Measurements from ENCODE around the gene GSG1L. TPM values are rescaled to one million over a fixed set of nuclear protein-coding genes. Genes with fewer than 3 reads are reported as not detected.

Gene GSG1L
- polyA plus RNA-seq, 3 donors = 0.10 to 0.11 TPM; not detected in 1

DNA sequence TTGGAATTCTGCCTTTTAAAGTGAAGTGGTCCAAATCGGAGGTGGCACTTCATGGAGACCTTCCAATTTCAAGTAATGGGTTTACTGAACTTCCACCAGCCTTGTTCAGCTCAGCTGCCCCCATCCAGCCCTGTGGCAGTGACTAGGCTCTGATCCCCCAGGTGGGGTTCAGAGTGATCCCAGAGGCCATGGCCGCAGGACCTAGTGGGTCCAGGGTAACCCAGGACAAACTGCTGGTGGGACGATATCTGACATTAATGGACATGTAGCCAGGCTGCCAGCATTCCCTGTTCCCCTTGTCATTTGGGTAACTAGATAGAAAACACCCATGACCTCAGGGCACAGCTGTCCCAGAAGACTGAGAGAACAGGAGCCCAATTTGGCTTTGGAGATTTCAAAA, 209.9 kb downstream of the GSG1L start:
- 61 to 75% (median 72%) methylated on average over 3 of the region's 3 CpGs for WGBS, 3 donors
- no peak overlapping the region for H3K27ac ChIP-seq (ENCODE audit: low read depth, low read length)

DNA sequence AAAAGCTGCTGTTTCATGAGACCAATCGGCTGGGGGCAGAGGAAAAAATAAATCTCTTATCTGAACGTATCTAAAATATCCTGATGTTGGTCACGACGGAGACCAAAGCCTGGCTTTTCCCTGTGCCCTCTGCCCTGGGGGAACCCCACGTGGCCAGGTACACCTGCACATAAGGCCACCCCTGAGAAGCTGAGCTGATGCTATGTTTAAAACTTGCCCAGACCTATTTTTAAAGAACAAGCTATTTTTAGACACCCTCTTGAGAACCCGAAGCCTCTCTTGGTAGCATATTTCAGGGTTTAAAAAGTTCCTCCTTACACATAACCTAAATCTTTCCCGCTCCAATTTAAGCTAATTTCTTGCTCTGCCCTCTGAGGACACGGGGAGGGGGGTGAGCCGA, 210.4 kb downstream of the GSG1L start:
- WGBS, 3 donors = 35 to 55% (median 41%) methylated on average over 9 of the region's 9 CpGs
- no peak overlapping the region for H3K27ac ChIP-seq (ENCODE audit: low read depth, low read length)

DNA sequence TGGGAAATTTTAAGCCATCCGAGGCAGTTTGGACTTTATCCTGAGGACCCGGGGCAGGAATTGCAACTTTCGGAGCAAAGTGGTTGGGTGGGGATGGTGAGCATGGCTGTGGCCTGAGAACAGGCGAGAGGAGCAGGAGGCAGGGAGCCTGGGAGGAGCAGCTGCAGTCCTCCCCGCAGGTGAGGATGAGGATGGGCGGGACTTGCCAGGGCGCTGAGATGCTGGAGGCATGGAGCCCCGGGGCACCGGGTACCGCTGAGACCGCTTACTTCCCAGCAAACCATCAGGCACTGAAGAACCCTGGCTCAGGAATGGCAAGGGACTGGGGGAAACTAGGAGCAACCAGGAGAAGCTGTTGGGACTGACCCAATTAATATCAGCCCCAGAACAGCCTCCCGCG, 210.8 kb downstream of the GSG1L start:
- 57 to 67% (median 67%) methylated on average over 13 of the region's 13 CpGs for WGBS, 3 donors
- H3K27ac ChIP-seq (ENCODE audit: low read depth, low read length) = no peak overlapping the region

DNA sequence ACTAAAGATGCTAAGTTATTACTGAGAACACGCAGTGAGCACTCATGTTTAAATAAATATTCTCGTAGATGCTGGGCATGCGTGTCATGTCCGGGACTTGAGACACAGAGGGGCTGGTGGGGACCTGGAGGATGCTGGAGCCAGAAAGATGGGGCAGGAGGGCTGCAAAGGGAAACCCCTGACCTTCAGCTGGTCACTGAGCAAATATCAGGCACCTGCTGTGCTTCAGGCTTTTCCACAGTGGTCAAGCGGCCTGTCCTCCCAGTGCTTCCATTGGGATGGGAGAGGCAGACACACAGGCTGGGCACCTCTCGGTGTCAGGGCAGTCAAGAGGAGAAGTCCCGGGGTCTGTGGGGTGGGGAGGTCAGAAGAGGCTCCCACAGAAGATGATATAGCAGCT, 211.4 kb downstream of the GSG1L start:
- 71 to 91% (median 90%) methylated on average over 7 of the region's 7 CpGs for WGBS, 3 donors
- H3K27ac ChIP-seq (ENCODE audit: low read depth, low read length) = no peak overlapping the region

DNA sequence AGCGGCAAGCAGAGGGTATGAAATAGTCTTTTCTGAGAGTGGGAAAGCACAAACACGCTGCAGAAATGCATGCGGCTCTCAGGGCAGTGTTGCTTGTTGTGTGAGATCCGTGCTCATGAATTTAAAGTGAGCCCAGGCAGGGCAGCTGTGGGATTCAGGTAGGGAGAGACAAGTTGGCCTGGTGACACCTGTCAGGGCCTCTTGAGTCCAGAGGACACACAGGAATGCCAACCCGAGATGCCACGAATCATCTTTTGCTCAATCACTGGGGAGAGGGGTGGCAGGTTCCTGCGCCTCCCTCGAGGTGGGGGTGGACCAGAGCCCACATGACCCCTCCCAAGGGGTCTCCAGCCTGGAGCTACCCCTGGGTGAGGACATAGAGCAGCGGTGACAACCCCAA, 211.9 kb downstream of the GSG1L start:
- no peak overlapping the region for H3K27ac ChIP-seq (ENCODE audit: low read depth, low read length)
- WGBS, 3 donors = 58 to 73% (median 65%) methylated on average over 9 of the region's 9 CpGs

DNA sequence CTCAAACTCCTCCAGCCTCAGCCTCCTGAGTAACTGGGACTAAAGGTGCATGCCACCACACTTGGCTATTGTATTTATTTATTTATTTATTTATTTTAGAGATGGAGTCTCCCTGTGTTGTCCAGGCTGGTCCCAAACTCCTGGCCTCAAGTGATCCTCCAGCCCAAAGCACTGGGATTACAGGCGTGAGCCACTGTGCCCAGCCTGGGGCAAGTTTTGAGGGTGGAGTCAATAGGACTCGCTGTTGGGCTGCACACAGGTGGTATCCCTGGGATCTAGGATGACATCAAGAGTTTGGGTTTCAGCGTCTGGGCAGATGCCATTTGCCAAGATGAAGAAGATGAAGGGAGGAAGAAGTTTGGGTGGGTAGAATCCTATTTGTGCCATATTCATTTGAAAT, 213.9 kb downstream of the GSG1L start:
- H3K27ac ChIP-seq (ENCODE audit: low read depth, low read length) = no peak overlapping the region
- WGBS, 3 donors = 86 to 96% (median 87%) methylated on average over 3 of the region's 3 CpGs

DNA sequence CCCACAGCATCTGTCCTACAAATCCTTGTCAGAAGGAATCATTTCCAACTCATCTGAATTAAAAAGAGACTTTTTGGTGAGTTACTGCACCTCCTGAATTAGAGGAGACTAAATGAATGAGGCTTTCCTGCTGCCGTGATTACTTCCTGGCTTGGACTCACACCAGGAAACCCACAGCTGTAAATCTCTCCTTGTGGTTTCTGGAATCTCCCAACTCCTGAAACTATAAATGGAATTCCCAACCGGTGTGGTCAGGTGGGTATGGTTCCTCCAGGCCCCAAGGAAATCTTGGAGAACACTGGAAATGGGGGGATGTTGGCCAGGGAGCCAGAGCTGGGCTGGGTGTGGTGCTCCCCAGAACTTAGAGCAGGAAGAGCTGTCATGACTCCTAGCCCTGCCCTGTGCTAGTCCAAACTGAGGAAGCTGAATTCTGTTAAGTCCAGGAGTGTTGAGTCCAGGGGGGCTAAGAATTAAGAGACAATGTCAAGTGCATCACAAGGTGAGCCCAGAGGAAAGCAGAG, 216.4 kb downstream of the GSG1L start:
- WGBS, 3 donors = 0 to 41% (median 10%) methylated on average over 2 of the region's 2 CpGs
- H3K27ac ChIP-seq (ENCODE audit: low read depth, low read length) = no peak overlapping the region

DNA sequence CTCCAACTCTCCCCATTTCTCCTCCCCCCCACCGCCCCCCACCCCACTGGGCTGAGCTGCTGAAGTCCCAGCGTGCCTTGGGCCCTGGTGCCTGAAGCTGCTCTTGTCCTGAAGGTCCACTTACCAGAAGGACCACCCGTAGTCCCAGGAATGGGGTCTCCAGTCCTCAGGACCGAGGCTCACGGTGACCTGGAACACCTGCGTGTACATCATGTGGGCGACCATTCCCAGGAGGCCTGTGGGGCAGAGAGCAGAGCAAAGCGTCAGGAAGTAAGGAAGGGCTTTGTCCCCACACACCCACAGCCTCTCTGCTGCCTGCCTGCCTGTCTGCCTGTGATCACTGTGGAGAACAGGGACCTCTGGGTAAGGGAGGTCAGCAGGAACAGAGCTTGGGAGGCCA, 218.7 kb downstream of the GSG1L start:
- WGBS, 3 donors = 68 to 82% (median 82%) methylated on average over 8 of the region's 8 CpGs
- no peak overlapping the region for H3K27ac ChIP-seq (ENCODE audit: low read depth, low read length)

DNA sequence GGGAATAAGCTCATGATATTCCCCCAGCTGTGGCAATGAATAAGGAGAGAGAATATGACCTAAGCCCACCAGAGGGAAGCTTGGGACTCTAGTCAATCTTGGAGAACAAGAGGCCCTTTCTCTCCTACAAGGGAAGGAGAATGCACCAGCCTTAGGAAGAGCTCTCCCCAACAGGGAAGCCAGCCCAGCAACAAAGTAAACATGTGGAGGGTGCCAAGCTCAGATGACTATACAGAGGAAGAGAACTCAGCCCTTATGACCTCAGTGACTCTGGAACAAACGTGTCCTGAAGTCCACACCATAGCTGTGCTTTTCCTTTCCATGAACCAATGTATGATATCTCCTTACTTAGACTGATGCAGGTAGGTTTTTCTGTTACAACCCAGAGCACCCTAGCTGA, 219.7 kb downstream of the GSG1L start:
- H3K27ac ChIP-seq (ENCODE audit: low read depth, low read length) = no peak overlapping the region
- WGBS, 3 donors = 9 to 37% (median 24%) methylated on average over 1 of the region's 1 CpG

DNA sequence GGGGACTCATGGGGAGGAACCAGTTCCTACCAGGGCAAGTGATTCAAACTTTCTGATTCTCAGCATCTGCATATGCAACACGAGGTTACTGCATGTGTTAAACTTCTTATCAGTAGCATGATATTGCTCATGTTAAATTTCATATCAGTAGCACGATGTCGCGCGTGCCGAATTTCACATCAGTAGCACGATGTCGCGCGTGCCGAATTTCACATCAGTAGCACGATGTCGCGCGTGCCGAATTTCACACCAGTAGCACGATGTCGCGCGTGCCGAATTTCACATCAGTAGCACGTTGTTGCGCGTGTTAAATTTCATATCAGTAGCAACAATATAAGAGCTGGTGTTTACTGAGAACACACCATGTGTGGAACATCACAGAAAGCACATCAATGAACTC, 221.6 kb downstream of the GSG1L start:
- WGBS, 3 donors = 78 to 89% (median 82%) methylated on average over 19 to 24 of the region's 24 CpGs

DNA sequence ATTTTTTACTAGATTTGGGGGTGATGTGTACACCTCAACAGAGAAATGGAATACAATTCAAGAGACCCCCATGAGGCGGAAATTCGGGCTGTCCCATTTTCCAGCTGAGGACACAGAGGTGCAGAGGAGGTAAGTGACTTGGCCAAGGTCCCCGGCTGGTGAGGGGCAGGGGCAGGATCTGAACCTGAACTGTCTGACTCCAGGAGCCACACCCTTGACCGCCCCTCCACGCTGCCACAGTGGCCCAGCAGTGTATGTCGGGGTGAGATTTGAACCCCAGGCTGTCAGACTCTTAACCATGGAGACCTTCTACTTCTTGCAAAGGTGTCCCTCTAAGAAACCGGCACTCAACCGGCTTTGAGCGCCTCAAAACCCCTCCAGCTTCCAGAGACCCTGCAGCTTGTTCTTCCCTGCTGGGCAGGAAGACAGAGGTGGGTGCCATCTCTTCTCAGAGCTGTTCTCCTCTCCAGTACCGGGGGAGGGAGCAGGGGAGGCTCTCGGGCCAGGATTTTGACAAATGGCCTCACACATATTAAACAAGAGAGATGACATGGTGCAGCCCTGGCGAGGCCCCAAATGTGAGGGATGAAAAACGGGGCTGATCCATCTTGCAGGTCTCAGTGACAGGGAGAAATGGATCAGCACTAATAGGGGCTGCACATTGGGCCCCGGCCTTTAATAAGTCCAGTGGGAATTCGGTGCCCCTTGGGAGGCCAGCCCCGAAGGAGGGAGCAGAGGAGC, 222.3 kb downstream of the GSG1L start:
- 62 to 71% (median 69%) methylated on average over 16 of the region's 16 CpGs for WGBS, 3 donors
- H3K27ac ChIP-seq (ENCODE audit: low read depth, low read length) = no peak overlapping the region

More for the DNA sequence above, 221.6 kb downstream of the GSG1L start:
- H3K27ac ChIP-seq (ENCODE audit: low read depth, low read length) = no peak overlapping the region

DNA sequence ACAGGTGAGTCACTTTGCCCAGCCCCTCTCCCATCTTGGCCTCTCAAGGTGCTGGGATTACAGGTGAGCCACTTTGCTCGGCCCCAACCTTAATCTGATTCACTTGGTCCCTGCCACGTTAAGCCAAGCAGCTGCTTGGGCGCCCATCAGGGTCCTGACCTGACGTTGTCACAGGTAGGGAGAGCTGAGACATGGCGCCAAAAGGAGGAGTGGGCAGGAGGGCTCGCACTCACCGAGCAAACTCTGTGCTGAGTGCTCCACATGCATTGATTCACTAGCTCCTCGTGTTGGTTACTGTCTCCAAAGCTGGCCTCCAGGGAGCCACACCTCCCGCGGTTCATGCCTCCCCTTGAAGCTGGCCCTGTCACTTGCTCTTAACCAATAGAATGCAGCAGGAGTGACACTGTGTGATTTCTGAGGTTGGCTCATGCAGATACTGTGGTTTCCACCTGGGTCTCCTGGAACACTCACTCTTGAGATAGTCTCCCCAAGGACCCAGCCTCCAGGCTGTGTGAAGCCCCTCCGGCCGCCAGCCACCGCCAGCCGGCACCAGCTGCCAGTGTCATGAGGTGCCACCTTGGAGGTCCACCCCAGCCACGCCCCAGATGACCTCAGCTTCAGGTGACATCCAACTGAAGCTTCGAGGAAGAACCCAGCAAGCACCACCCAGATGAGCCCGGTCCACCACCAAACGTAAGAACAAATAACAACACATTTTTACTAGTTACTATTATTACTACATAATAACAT, 223.0 kb downstream of the GSG1L start:
- no peak overlapping the region for H3K27ac ChIP-seq (ENCODE audit: low read depth, low read length)
- 67 to 75% (median 72%) methylated on average over 18 of the region's 18 CpGs for WGBS, 3 donors

DNA sequence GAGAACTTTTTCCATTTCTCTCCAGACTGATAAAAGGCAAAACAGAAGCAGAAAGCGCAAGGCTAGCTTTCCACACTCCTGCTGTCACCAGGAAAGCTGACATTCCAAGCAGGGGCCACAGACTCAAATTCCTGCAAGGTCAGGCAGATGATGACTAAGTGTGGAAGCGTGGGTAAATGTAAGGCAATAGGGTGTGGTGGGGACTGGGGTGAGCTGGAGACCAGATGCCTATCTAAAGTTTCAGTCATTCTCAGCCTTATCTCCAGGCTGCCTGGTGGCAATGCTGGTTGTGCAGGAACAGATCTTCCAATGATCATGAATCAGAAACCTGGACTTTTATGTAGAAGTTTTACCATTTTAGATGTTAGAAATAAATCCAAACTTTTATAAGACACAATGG, 224.1 kb downstream of the GSG1L start:
- WGBS, 3 donors = 85 to 88% (median 88%) methylated on average over 2 of the region's 2 CpGs
- no peak overlapping the region for H3K27ac ChIP-seq (ENCODE audit: low read depth, low read length)

DNA sequence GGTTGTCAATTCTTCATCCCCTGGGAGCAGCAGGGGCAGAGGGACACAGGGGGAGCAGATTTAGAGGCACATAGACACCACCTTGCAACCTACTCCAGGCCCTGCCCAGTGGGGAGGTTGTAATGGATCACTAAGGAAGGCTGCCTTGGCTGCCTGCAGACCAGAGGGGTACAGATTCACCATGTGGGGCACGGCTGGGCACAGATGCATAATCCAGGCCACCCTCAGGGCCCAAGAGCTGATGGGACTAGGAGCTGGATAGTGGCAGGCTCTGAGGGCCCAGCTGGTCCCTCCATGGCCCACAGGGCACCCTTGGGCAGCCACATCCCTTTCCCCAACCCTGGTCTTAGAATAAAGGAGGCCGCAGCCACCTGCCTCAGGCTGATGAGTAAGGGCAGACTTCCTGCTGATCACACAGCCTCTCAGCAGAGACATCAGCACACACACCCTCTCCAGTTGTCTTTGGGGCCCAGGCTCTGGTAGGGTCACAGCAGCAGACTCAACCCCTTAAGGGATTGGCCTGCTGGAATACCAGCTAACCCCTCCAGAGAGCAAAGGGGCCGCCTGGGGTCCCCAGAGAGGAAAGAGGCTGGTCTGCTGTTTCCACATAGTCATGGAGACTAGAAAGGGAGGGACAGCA, 224.9 kb downstream of the GSG1L start:
- no peak overlapping the region for H3K27ac ChIP-seq (ENCODE audit: low read depth, low read length)
- 65 to 80% (median 74%) methylated on average over 3 of the region's 3 CpGs for WGBS, 3 donors

DNA sequence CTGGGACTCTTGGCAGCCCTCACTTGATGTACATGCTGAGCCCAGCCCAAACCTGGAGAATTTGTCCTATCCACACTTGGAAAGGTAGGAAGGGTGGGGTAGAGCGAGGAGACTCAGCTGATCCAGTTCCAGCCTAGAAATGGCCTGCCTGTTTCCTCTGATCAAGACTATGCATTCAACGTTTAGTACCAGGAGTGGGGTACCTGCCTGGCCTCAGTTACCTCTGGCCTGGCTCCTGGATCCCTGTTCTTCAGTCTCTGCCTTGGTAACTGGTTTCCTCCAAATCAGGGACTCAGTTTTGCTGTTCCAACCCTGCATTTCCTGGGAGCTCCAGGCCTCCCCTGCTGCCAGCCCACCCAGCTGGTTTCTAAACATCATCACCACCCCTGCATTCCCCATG, 233.5 kb downstream of the GSG1L start:
- WGBS, 3 donors = 65 to 76% (median 76%) methylated on average over 2 of the region's 2 CpGs

DNA sequence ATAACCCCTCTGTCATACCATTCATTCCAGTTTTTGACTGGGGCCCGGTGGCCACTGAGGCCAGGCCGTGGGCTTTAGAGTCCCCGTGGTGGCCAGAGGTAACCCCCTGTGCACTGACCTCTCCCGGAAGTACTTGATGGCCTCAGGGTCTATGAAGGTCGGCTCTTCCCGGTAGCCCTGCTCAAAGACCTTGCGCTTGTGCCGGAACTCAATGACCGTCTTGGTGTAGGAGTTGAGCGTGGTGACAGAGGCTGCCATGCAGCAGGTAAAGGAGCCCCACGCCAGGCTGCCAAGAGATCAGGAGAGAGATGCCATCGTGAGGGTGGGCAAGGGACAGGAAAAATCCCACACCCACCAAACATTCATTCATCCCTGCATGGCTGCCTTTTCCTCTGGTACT, 234.8 kb downstream of the GSG1L start:
- 86 to 93% (median 91%) methylated on average over 12 of the region's 12 CpGs for WGBS, 3 donors

More for the DNA sequence above, 233.5 kb downstream of the GSG1L start:
- no peak overlapping the region for H3K27ac ChIP-seq (ENCODE audit: low read depth, low read length)

DNA sequence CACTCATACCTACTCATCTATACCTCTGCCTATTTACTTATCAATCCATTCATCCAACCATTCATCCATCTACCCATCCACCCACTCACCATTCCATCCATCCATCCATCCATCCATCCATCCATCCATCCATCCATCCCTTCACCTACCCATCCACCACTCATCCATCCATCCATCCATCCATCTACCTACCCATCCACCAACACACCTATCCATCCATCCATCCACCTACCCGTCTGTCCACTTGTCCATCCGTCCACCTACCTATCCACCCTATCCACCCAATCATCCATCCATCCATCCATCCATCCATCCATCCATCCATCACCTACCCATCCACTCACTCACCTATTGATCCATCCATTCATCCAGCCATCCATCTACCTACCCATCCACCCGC, 235.7 kb downstream of the GSG1L start:
- 62 to 90% (median 89%) methylated on average over 3 of the region's 3 CpGs for WGBS, 3 donors
- no peak overlapping the region for H3K27ac ChIP-seq (ENCODE audit: low read depth, low read length)

More for the DNA sequence above, 234.8 kb downstream of the GSG1L start:
- no peak overlapping the region for H3K27ac ChIP-seq (ENCODE audit: low read depth, low read length)

DNA sequence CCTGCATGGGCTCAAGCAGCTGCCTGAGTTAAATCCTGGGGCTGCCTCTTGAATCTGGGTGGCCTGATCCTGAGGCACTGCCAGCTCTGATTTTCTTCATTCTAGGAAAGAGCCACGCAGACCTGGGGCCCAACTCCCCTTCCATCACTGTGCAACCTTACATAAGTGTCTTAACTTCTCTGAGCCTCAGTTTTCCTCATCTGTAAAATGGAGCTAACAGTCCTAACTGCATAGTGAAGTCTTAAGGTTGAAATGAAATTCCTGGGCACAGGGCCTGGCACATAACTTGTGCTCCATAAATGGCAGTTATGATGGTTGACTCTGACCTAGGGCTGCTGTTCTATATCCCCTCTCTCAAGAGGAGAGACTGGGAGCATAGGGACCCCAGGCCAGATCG, 236.6 kb downstream of the GSG1L start:
- no peak overlapping the region for H3K27ac ChIP-seq (ENCODE audit: low read depth, low read length)
- WGBS, 3 donors = 76 to 95% (median 80%) methylated on average over 2 of the region's 2 CpGs

Measured in adipose tissue (tissue), 3 donors.